Cardiac fibroblast (primary cell): ENCODE results near the gene RANBP3.

Source experiments
- DNase-seq, 2 donors: peaks; one replicate each; pipeline versions ENCODE4 v3.0.0 to v3.0.0-alpha.2; 2010; ENCODE audit warnings: low read depth in 2 of 2
- H3K4me3 ChIP-seq, 2 donors: replicated peaks in 1 of 2; 1 replicate in 1 of 2; 2 replicates in 1 of 2; pipeline ENCODE4 v1.5.1; 2011; ENCODE audit warnings: low read depth in 2 of 2, low read length in 2 of 2, mild to moderate bottlenecking in 2 of 2, moderate library complexity in 1 of 2
- TF ChIP-seq, protein P1 (sequence below): IDR thresholded peaks from one replicate; pipeline ENCODE4 v1.5.1; 2011; ENCODE audit warnings: low read depth, mild to moderate bottlenecking, low read length, inconsistent platforms

Gene RANBP3

DNA sequence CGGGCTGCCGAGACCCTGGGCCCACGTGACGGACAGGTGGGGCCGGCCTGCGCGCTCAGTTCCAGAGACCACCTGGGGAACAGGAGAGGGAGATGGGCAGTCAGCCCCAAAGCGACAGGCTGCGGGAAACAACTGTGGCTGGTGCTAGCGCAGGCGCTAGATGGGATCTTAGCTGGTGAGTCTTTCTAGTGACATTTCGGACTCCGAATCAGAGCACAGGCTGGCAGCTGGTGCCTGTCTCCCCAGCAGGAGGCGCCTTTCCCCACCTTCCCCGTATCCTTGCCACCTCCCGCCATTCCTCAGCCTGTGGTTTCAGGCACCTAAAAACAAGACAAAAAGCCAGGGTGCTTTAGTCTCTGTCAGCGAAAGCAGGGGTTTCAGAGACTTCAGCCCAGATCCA lies 19.4 kb upstream of the RANBP3 start:
- TF ChIP-seq, protein P1, sequence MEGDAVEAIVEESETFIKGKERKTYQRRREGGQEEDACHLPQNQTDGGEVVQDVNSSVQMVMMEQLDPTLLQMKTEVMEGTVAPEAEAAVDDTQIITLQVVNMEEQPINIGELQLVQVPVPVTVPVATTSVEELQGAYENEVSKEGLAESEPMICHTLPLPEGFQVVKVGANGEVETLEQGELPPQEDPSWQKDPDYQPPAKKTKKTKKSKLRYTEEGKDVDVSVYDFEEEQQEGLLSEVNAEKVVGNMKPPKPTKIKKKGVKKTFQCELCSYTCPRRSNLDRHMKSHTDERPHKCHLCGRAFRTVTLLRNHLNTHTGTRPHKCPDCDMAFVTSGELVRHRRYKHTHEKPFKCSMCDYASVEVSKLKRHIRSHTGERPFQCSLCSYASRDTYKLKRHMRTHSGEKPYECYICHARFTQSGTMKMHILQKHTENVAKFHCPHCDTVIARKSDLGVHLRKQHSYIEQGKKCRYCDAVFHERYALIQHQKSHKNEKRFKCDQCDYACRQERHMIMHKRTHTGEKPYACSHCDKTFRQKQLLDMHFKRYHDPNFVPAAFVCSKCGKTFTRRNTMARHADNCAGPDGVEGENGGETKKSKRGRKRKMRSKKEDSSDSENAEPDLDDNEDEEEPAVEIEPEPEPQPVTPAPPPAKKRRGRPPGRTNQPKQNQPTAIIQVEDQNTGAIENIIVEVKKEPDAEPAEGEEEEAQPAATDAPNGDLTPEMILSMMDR = peak; percentile 16
- DNase-seq = no peak
- no peak overlapping the region for H3K4me3 ChIP-seq

DNA sequence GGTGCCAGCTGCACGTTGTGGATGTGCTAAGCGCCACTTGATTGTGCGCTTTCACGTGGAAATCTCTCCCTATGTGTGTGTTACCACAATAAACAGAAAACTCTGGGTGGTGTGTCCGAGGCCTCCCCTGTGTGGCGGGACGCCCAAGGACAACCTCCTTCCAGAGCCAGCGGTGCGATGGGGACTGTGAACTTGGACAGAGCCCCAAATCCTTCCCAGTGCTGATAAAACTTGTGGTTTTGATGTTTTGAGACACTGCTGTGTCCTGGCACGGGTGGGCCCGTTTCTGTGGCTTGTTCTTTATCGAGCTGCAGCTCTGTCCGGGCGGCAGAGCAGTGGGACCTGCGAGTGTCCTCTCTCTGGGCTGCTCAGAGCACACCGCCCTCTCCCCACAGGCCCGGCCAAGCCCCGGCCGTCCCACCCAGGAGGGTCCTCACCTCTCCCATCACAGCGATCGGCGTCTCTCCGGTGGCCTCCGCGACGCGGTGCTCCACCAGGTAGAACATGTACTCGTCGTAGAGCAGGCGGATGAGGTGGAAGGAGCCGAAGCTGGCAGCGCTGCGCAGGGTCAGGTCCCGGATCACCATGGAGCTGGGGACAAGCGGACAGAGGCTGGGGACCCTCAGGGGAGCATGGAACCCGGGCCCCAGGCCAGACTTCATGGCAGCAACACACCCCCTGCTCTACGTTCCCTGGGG lies 18.8 kb upstream of the RANBP3 start:
- H3K4me3 ChIP-seq = no peak overlapping the region
- TF ChIP-seq, protein P1 = no peak
- DNase-seq = no peak

DNA sequence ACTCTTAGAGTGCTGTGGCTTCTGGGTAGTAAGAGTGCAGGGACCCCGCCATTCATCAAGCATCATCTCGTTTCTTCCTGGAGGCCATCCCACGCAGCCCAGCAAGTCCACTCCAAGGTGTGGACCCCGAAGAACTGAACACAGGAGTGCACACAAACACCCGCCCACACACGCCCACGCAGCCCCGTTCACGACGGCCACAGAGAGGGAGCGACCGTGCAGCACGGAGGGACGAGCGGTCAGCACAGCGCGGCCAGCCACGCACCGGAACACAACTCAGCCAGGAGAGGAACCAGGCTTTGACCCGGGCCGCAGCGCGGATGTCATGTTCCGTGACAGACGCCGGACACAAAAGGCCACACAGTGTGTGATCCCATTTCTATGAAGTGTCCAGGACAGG lies 18.2 kb upstream of the RANBP3 start:
- TF ChIP-seq, protein P1 = no peak
- no peak overlapping the region for H3K4me3 ChIP-seq
- no peak for DNase-seq

DNA sequence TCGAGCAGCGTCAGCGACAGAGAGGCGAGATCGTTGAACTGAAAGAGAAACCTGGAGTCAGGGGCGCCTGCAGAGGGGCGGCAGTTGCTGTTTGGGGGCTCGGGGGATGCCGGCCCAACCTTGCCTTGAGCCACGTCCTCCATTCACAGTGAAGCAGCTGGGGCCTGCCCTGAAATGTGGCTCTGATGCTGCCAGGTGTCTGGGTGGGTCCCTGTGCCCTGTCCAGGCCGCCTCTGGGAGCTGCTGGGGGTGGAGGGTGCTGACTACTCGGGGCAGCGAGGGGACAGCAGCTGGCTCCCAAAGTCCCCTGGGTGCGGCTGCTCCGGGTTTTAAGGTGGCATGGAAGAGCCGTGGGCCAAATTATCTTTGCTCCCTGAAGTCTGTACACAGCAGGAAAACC lies 17.7 kb upstream of the RANBP3 start:
- DNase-seq = no peak
- H3K4me3 ChIP-seq = no peak overlapping the region
- TF ChIP-seq, protein P1 = no peak

DNA sequence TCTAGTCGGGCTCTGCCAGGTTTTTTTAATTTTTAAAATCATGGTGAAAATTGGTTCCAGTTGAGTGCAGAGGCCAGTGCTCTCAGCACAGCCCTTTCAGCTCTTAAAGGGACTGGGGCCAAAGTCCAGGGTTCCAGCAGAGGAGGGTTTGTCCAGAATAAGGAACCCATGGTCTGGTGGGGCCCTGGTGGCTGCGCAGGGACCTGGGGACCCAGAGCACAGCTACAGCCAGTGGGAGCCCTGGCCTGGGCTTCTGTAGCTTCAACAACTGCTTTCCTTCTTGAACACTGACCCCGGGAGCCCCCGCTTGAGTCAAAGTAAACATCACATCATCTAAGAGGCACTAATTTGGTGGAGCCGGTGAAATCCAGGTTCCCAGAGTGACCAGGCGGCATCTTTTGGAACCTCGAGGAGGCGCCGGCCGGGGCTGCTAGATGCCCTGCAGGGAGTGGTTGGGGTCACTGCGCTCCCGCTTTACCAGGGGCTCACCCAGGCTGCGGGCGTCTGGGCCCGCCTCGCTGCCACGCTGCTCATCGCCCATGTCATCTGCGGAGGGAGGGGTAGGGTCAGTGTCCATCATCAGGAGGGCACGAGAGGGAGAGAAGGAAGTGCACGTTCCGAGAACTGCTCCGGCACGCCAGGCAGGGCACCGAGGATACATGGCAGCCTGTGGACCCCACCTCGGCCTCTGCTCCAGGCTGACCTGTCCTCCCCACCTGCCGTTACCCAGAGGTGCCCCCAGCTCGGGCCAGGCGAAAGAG lies 16.6 kb upstream of the RANBP3 start:
- no peak overlapping the region for H3K4me3 ChIP-seq
- DNase-seq = no peak
- TF ChIP-seq, protein P1 = no peak

DNA sequence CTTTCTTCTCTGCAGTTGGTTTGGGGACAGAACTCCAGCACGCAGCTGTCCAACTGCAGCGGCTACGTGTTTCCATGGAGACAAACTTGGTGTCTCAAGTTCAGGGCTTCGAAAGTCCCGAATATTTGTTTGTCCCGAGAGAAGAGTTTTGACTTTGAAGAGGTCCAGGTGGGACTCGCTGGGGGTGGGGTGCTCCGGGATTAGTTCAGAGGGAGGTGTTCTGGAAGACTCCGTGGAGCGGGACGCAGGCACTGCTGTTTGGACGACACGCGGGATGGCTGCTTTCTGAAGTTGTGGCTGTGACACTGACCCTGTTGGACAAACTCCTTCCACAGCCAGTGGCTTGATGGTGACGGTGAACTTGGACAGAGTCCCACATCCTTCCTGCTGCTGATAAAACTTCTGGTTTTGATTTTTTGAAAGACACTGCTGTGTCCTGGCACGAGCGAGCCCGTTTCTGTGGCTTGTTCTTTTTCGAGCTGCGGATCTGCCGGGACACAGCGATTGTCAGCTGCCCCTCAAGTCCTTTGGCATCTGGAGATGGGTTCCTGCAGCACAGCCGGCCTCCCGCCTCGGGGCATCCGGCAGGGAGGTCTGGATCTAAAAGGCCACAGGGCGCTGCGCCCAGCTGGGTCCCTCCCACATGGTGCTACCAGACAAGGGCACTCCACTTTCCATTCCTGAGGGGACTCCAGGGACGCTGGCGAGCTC lies 15.9 kb upstream of the RANBP3 start:
- no peak overlapping the region for H3K4me3 ChIP-seq
- TF ChIP-seq, protein P1 = no peak
- DNase-seq = peak in 1 of 2 donors; percentile 33
